Fibroblast of skin of left quadriceps (primary cell): ENCODE results near the gene PPP1R8.

ENCODE experiments used
- DNase-seq, 2 experiments: peaks; one replicate each; pipeline ENCODE4 v3.0.0-alpha.2; 2013; ENCODE audit warnings: low read depth in 2 of 2

The PPP1R8 gene

DNA sequence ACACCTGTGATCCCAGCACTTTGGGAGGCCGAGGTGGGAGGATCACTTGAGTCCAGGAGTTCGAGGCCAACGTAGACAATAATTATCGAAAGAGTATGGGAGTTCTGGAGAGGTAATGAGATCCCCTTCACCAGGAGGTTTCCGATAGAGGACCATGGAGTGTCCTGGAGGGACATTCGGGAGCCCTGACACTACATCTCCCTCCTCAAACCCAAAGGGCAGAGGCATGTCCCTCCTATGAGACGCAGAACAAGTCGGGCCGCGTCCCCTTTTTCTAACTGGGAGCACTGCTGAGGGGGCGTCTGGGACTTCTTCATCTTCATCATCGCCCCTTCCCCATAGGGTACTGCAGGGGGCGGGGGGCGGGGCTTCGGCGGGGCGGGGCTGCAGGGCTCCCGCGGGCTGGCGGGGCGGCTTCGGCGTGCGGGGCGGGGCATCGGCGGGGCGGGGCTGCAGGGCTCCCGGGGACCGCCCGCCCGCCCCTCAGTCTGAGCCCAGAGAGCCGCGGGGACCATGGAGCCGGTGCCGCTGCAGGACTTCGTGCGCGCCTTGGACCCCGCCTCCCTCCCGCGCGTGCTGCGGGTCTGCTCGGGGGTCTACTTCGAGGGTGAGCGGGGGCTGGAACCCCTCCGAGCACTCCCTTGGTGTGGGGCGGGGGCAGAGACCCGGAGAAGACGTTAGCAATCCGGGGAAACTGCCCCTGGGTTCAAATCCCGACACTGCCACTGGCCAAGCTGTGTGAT is 41.6 kb downstream of the PPP1R8 start, which contains the start of gene THEMIS2:
THEMIS2 (plus strand) TSS at position 486 of the 743 bp plus-strand sequence; CDS start at position 514, 28 bp downstream.
- DNase-seq: peak in 1 of 2 experiments; percentile 14

DNA sequence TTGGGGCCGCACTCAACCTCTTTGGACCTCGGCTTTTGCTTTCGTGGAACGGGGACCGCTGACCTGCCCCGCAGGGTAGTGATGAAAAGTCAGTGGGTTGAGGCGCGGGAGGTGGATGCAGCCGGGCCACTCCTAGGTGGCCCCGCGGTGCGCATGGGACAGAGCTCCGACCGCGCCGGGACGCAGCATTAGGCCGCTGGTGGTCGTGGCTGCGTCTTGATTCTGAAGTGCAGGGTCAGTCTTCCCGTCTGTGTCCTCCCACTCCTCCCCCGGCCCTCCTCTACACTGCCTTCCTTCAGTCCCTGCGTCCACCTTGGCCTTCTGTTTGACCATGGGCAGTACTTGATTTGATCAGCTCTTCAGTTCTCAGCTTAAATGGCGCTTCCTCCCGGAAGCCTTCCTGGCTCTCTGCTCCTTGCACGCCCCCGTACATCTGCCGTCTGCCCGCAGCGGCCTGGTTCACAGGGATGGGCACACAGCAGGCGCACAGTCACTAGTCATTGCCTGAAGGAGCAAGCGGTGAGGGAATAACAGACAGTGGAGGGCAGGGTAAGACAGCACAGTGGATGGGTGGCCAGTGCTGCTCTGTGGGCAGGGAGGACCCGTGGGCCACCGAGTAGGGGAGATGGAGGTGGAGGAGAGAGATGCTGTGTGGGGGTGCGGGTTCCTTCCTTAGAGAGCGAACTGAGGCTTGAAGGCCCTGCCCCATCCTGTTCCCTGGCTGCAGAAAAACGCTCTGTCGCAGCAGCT is 42.4 kb downstream of the PPP1R8 start:
- DNase-seq: no peak

DNA sequence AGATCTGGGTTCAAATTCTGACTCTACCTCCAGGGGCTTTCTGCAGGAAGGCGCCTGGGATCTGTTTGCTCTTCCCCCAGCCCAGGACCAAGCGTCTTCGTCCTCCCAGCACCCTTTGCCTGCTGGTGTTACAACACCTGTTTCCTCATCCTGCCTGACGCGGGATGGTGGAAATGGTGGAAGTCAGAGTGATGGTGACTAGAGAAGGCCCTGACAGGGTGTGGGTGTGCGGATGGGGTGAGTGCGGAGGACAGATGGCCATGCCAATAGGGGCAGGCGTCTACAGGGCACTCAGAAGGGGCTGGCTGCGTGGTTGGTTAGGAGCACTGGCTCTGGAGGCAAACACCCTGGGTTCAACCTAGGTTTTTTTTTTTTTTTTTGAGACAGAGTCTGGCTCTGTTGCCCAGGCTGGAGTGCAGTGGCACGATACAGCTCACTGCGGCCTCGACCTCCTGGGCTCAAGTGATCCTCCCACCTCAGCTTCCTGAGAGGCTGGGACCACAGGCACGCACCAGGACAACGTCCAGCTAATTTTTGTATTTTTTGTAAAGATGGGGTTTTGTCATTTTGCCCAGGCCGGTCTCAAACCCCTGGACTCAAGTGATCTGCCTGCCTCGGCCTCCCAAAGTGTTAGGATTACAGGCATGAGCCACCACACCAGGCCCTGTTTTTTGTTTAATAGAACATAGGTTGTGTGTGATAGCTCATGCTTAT is 43.2 kb downstream of the PPP1R8 start:
- DNase-seq: no peak

- DNase-seq: no peak
These were observed 45.9 kb downstream of the PPP1R8 start for GRCh38 chr1:27876341-27877114.

GRCh38 chr1:27877115-27877416 is 46.5 kb downstream of the PPP1R8 start:
- DNase-seq: no peak

DNA sequence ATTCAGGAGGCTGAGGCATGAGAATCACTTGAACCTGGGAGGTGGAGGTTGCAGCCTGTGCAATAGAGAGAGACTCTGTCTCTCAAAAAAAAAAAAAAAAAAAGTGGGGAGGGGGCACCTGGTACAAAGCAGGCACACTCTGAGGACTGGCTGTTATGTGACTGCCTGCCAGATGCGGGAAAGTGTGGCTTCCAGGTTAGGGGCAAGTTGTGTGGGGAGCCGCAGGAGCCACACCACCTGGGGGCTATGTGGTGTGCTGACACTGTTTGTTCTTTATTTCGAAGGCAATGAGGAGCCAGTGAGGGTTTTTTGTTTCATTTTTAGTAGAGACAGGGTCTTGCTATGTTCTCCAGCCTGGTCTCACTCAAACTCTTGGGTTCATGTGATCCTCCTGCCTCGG is 47.5 kb downstream of the PPP1R8 start:
- no peak for DNase-seq

GRCh38 chr1:27878787-27879335 is 48.3 kb downstream of the PPP1R8 start:
- DNase-seq: no peak

- no peak for DNase-seq
These were observed 48.9 kb downstream of the PPP1R8 start for GRCh38 chr1:27879374-27880082.

DNA sequence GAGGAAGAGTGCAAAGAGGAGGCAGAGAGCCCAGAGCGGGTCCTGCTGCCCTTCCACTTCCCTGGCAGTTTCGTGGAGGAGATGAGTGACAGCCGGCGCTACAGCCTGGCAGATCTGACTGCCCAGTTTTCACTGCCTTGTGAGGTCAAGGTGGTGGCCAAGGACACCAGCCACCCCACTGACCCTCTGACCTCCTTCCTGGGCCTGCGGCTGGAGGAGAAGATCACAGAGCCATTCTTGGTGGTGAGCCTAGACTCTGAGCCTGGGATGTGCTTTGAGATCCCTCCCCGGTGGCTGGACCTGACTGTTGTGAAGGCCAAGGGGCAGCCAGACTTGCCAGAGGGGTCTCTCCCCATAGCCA is 51.9 kb downstream of the PPP1R8 start:
- no peak for DNase-seq

DNA sequence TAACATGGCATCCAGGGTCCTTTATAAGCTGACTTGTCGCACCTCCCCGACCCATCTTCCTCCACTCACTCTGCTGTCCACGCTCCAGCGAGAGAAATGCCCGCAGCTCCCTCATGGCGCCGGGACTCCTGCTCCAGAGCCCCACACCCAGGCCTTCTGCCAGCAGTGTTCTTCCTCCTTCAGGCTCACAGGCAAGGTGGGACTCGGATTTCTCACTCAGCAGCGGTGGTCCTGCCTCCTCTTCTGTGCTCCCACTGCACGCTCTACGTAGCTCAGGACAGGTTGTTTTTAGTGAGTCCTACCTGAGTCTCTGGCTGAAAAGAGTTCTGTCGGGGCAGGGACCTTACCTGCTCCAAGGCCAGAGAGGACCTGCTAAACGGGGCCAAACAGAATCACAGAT is 53.0 kb downstream of the PPP1R8 start:
- no peak for DNase-seq

GRCh38 chr1:27884006-27884954 is 53.7 kb downstream of the PPP1R8 start:
- DNase-seq: no peak

GRCh38 chr1:27885114-27885528 is 54.5 kb downstream of the PPP1R8 start:
- no peak for DNase-seq

DNA sequence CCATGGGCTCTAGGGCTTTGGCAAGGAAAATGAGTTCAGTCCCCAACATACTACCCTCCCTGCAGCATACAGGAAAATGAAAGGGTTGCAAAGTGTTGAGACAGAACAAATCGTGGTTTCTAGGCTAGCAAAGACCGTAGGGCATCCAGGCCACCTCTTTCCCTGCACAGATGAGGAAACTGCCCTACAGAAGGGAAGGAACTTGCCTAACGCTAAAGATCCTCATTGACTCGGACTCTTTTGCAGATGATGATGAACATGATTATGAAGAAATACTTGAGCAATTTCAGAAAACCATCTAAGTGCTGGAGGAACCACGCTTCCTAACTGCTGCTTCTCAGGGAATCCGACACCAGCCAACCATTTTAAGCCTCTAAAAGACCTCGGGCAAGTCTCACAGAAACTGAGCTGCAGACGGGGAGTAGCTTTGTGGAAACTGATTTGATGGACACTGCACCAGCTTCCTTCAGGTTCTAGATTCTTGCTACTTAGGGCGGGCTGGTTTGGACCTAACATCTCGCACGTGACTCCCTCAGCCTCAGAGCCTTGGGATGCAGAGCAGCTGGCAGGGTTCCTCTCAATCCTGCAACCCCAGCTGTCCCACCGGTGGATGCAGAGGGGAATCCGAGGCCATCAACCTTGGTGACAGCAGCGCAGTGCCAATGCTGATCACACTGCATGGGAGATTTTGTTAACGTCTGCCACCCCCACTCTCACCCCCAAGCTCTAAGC is 55.2 kb downstream of the PPP1R8 start:
- no peak for DNase-seq

DNA sequence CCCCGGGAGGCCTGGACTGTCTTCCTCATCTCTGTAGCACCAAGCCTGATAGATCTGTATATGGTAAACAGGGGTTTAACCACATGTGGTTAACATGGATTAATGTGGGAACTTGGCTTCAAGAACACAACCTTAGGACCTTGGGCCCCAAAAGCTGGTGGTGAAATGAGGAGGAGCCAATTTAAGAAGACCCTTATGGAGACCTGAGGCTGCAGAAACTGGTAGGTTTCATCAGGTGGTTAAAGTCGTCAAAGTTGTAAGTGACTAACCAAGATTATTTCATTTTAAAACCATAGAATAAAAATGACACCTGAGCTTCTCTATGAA is 55.7 kb downstream of the PPP1R8 start:
- no peak for DNase-seq

- no peak for DNase-seq
These were observed 56.2 kb downstream of the PPP1R8 start for GRCh38 chr1:27886744-27887143.

DNA sequence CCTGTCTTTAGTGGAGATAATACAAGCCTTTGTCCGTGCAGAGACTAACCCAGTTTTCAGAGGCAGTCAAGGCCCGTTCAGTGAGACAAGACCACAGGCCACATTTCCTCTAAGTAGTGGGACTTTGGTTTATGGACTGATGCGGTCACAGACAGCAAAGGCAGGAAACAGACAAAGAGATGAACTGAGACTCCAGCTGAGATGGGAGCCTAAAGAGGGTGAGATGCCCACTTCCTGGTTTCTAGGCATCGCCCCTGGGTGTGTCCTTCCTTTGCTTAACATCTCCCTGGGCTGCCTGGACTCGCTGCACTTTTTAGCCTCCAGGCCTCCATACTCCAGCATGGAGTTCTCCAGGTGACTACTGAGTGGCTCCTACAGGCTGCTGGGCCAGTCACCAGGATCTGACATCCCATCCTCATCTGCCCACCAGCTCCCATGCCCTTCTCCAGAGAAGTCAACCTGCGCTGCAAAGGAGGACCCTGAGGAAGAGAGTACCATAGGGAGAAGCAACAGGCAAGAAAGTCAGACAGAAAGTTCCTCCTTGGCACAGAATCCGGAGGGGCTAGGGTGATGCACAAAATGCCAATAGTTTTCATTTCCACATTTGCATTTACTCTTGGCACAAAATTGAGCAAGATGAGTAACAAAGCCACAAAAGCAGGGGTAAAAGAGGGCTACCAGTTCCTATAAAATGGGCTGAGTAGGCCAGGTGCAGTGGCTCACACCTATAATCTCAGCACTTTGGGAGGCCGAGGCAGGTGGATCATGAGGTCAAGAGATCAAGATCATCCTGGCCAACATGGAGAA is 56.8 kb downstream of the PPP1R8 start:
- no peak for DNase-seq

- DNase-seq: no peak
These were observed 58.9 kb downstream of the PPP1R8 start for GRCh38 chr1:27889506-27889905.

DNA sequence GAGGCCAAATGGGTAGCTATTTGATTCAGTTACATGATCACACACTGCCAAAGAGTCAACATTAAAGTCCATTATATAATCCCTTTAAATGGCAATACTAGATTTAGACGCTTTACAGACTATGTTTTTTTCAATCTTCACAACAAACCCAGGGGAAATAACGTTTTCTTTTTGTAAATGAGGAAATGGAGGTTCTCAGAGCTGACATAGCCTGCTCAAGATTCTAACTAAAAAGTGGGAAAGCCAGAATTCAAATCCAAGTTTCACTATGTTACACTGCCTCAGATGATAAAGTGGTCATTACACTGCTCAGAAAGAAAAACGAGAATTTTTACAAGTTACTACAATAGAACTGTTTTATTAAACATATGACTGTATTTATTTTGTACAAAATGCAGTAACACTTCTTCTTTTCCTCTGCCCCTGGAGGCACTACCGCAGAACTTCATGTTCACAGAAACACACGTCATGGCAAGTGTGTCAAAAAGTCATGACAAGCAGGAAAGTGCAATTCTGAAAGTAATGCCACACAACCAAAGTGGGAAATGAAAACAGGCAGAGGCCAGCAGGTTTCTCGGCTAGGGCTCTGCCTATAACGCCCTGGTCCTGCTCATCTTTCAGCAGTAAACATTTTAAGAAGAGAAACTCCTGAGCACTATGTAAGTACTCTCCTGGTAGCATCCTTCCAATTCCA is 60.8 kb downstream of the PPP1R8 start:
- no peak for DNase-seq
